Measurements from ENCODE around the gene AXIN1.
"Not testable (repeated sequence)": the region's sequence is repeated elsewhere in the genome, so short reads cannot be mapped to it uniquely, and the experiment has no call there.

Gene AXIN1

GRCh38 chr16:354971-355461 lies 2.5 kb upstream of the AXIN1 start:
- no peak overlapping the region for H3K9ac ChIP-seq (ENCODE audit: low read depth, low read length)
- peaks cover 7% of the 10 kb centered on the region for H3K36me3 ChIP-seq (ENCODE audit: insufficient read depth, low read length)
- no peak overlapping the region for H3K4me3 ChIP-seq (ENCODE audit: low read length)
- no peaks in the 10 kb centered on the region for H3K9me3 ChIP-seq (replicated peaks; ENCODE audit: low read length)
- no peak overlapping the region for H3K4me2 ChIP-seq (ENCODE audit: low read length)
- H3K4me1 ChIP-seq (ENCODE audit: control insufficient read depth, insufficient read depth, low read length) = peaks cover 7% of the 10 kb centered on the region
- H3K27me3 ChIP-seq (ENCODE audit: control insufficient read depth, insufficient read depth, low read length) = no peaks in the 10 kb centered on the region

GRCh38 chr16:354291-354881 lies 1.9 kb upstream of the AXIN1 start:
- no peak overlapping the region for H3K9ac ChIP-seq (ENCODE audit: low read depth, low read length)

GRCh38 chr16:353404-354290 lies 1.1 kb upstream of the AXIN1 start:
- peak overlapping the region; percentile 63 for H3K4me3 ChIP-seq (ENCODE audit: low read length)
- H3K9me3 ChIP-seq (replicated peaks; ENCODE audit: low read length) = no peaks in the 10 kb centered on the region
- no peak overlapping the region for H3K9ac ChIP-seq (ENCODE audit: low read depth, low read length)
- H3K4me2 ChIP-seq (ENCODE audit: low read length) = peak overlapping the region; percentile 84
- peaks cover 13% of the 10 kb centered on the region for H3K36me3 ChIP-seq (ENCODE audit: insufficient read depth, low read length)
- H3K27me3 ChIP-seq (ENCODE audit: control insufficient read depth, insufficient read depth, low read length) = no peaks in the 10 kb centered on the region
- peaks cover 7% of the 10 kb centered on the region for H3K4me1 ChIP-seq (ENCODE audit: control insufficient read depth, insufficient read depth, low read length)

More at GRCh38 chr16:354291-354881, 1.9 kb upstream of the AXIN1 start:
- Histone ChIP-seq H3K4me3 (ENCODE audit: low read length) (no peak overlapping the region), H3K4me2 (ENCODE audit: low read length) (no peak overlapping the region), H3K4me1 (ENCODE audit: control insufficient read depth, insufficient read depth, low read length) (peaks cover 7% of the 10 kb centered on the region), H3K9me3 (replicated peaks; ENCODE audit: low read length) (no peaks in the 10 kb centered on the region), H3K36me3 (ENCODE audit: insufficient read depth, low read length) (peaks cover 9% of the 10 kb centered on the region), H3K27me3 (ENCODE audit: control insufficient read depth, insufficient read depth, low read length) (no peaks in the 10 kb centered on the region)

- H3K4me1 ChIP-seq (ENCODE audit: control insufficient read depth, insufficient read depth, low read length) = peaks cover 7% of the 10 kb centered on the region
- H3K27me3 ChIP-seq (ENCODE audit: control insufficient read depth, insufficient read depth, low read length) = no peaks in the 10 kb centered on the region
- H3K9ac ChIP-seq (ENCODE audit: low read depth, low read length) = peak overlapping the region; percentile 76
- H3K9me3 ChIP-seq (replicated peaks; ENCODE audit: low read length) = no peaks in the 10 kb centered on the region
- peak overlapping the region; percentile 90 for H3K4me2 ChIP-seq (ENCODE audit: low read length)
- peak overlapping the region; percentile 75 for H3K4me3 ChIP-seq (ENCODE audit: low read length)
- H3K36me3 ChIP-seq (ENCODE audit: insufficient read depth, low read length) = peaks cover 16% of the 10 kb centered on the region
These were observed 561 bp downstream of the AXIN1 start for GRCh38 chr16:351804-352520.

GRCh38 chr16:350203-350602 lies 2.3 kb downstream of the AXIN1 start:
- Histone ChIP-seq H3K4me3 (ENCODE audit: low read length) (no peak overlapping the region), H3K9ac (ENCODE audit: low read depth, low read length) (no peak overlapping the region), H3K36me3 (ENCODE audit: insufficient read depth, low read length) (peaks cover 29% of the 10 kb centered on the region), H3K27me3 (ENCODE audit: control insufficient read depth, insufficient read depth, low read length) (no peaks in the 10 kb centered on the region), H3K4me2 (ENCODE audit: low read length) (no peak overlapping the region), H3K9me3 (replicated peaks; ENCODE audit: low read length) (no peaks in the 10 kb centered on the region), H3K4me1 (ENCODE audit: control insufficient read depth, insufficient read depth, low read length) (peaks cover 12% of the 10 kb centered on the region)

GRCh38 chr16:349211-349610 lies 3.3 kb downstream of the AXIN1 start:
- H3K9ac ChIP-seq (ENCODE audit: low read depth, low read length) = no peak overlapping the region
- H3K36me3 ChIP-seq (ENCODE audit: insufficient read depth, low read length) = peaks cover 36% of the 10 kb centered on the region
- H3K4me1 ChIP-seq (ENCODE audit: control insufficient read depth, insufficient read depth, low read length) = peaks cover 12% of the 10 kb centered on the region

GRCh38 chr16:348495-348894 lies 4.0 kb downstream of the AXIN1 start:
- not testable (repeated sequence) for H3K4me3 ChIP-seq (ENCODE audit: low read length); H3K4me2 ChIP-seq (ENCODE audit: low read length); H3K9ac ChIP-seq (ENCODE audit: low read depth, low read length); H3K9me3 ChIP-seq (replicated peaks; ENCODE audit: low read length); H3K27me3 ChIP-seq (ENCODE audit: control insufficient read depth, insufficient read depth, low read length)
- peaks cover 36% of the 10 kb centered on the region for H3K36me3 ChIP-seq (ENCODE audit: insufficient read depth, low read length)
- peaks cover 12% of the 10 kb centered on the region for H3K4me1 ChIP-seq (ENCODE audit: control insufficient read depth, insufficient read depth, low read length)

More at GRCh38 chr16:349211-349610, 3.3 kb downstream of the AXIN1 start:
- H3K4me2 ChIP-seq (ENCODE audit: low read length) = no peak overlapping the region
- H3K4me3 ChIP-seq (ENCODE audit: low read length) = no peak overlapping the region
- H3K27me3 ChIP-seq (ENCODE audit: control insufficient read depth, insufficient read depth, low read length) = no peaks in the 10 kb centered on the region
- no peaks in the 10 kb centered on the region for H3K9me3 ChIP-seq (replicated peaks; ENCODE audit: low read length)

GRCh38 chr16:347203-347602 lies 5.3 kb downstream of the AXIN1 start:
- H3K36me3 ChIP-seq (ENCODE audit: insufficient read depth, low read length) = peaks cover 36% of the 10 kb centered on the region
- no peak overlapping the region for H3K4me3 ChIP-seq (ENCODE audit: low read length)
- no peaks in the 10 kb centered on the region for H3K27me3 ChIP-seq (ENCODE audit: control insufficient read depth, insufficient read depth, low read length)
- no peak overlapping the region for H3K9ac ChIP-seq (ENCODE audit: low read depth, low read length)
- peaks cover 12% of the 10 kb centered on the region for H3K4me1 ChIP-seq (ENCODE audit: control insufficient read depth, insufficient read depth, low read length)
- no peaks in the 10 kb centered on the region for H3K9me3 ChIP-seq (replicated peaks; ENCODE audit: low read length)
- no peak overlapping the region for H3K4me2 ChIP-seq (ENCODE audit: low read length)

- Histone ChIP-seq H3K36me3 (ENCODE audit: insufficient read depth, low read length) (peaks cover 36% of the 10 kb centered on the region), H3K9ac (ENCODE audit: low read depth, low read length) (no peak overlapping the region), H3K27me3 (ENCODE audit: control insufficient read depth, insufficient read depth, low read length) (no peaks in the 10 kb centered on the region), H3K4me2 (ENCODE audit: low read length) (no peak overlapping the region), H3K4me3 (ENCODE audit: low read length) (no peak overlapping the region), H3K4me1 (ENCODE audit: control insufficient read depth, insufficient read depth, low read length) (peaks cover 12% of the 10 kb centered on the region), H3K9me3 (replicated peaks; ENCODE audit: low read length) (no peaks in the 10 kb centered on the region)
These were observed 5.9 kb downstream of the AXIN1 start for GRCh38 chr16:346587-346986.

- H3K27me3 ChIP-seq (ENCODE audit: control insufficient read depth, insufficient read depth, low read length) = no peaks in the 10 kb centered on the region
- peaks cover 36% of the 10 kb centered on the region for H3K36me3 ChIP-seq (ENCODE audit: insufficient read depth, low read length)
- H3K4me1 ChIP-seq (ENCODE audit: control insufficient read depth, insufficient read depth, low read length) = peaks cover 5% of the 10 kb centered on the region
- H3K4me3 ChIP-seq (ENCODE audit: low read length) = no peak overlapping the region
- H3K9ac ChIP-seq (ENCODE audit: low read depth, low read length) = no peak overlapping the region
- H3K4me2 ChIP-seq (ENCODE audit: low read length) = no peak overlapping the region
- no peaks in the 10 kb centered on the region for H3K9me3 ChIP-seq (replicated peaks; ENCODE audit: low read length)
These were observed 6.8 kb downstream of the AXIN1 start for GRCh38 chr16:345772-346171.

GRCh38 chr16:342455-343213 lies 9.9 kb downstream of the AXIN1 start:
- H3K27me3 ChIP-seq (ENCODE audit: control insufficient read depth, insufficient read depth, low read length) = no peaks in the 10 kb centered on the region
- H3K4me2 ChIP-seq (ENCODE audit: low read length) = no peak overlapping the region
- H3K36me3 ChIP-seq (ENCODE audit: insufficient read depth, low read length) = peaks cover 23% of the 10 kb centered on the region
- no peaks in the 10 kb centered on the region for H3K9me3 ChIP-seq (replicated peaks; ENCODE audit: low read length)
- H3K9ac ChIP-seq (ENCODE audit: low read depth, low read length) = no peak overlapping the region
- H3K4me3 ChIP-seq (ENCODE audit: low read length) = no peak overlapping the region
- peaks cover 14% of the 10 kb centered on the region for H3K4me1 ChIP-seq (ENCODE audit: control insufficient read depth, insufficient read depth, low read length)
